ENCODE data around the gene GRIA4. TPM values are rescaled to one million over a fixed set of nuclear protein-coding genes. Genes with fewer than 3 reads are reported as not detected.

Gene GRIA4
- total RNA-seq, 1 donor from 2014 or later = 13.6 TPM

GRCh38 chr11:105912666-105913065 lies 302.8 kb downstream of the GRIA4 start:
- Mint-ChIP-seq H3K27ac (ENCODE audit: unreplicated experiment) (no peak overlapping the region), H3K36me3 (ENCODE audit: unreplicated experiment) (no peaks in the 10 kb centered on the region), H3K27me3 (ENCODE audit: unreplicated experiment) (no peaks in the 10 kb centered on the region), H3K4me1 (ENCODE audit: low read depth, unreplicated experiment) (no peaks in the 10 kb centered on the region), H3K9me3 (ENCODE audit: unreplicated experiment) (no peaks in the 10 kb centered on the region), H3K4me3 (ENCODE audit: unreplicated experiment) (no peak overlapping the region)
- TF ChIP-seq CTCF (IDR thresholded peaks at IDR 0.05; ENCODE audit: partially characterized antibody, unreplicated experiment) = no peak
- DNase-seq = no peak

DNA sequence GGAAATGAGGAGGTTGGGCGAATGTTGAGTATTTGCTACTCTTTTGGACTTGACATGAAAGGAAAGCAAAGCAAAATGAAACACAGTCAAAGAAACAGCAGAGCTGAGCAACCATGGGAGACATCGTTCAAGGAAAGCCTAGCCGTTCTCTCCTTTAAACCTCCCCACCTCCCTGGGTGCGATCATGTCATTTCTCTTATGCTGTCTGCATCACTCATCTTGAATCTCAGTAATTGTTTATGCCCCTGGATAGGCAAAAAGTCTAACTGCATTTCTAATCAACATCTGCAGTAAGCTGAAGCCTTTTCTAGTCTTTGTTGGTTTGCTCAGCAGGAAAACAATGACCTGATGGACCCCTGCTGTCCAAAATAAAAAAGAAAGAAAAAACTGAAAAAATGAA lies 305.1 kb downstream of the GRIA4 start:
- no peak for DNase-seq
- Mint-ChIP-seq H3K27me3 (ENCODE audit: unreplicated experiment) (no peaks in the 10 kb centered on the region), H3K27ac (ENCODE audit: unreplicated experiment) (no peak overlapping the region), H3K36me3 (ENCODE audit: unreplicated experiment) (no peaks in the 10 kb centered on the region), H3K4me3 (ENCODE audit: unreplicated experiment) (no peak overlapping the region), H3K9me3 (ENCODE audit: unreplicated experiment) (no peaks in the 10 kb centered on the region), H3K4me1 (ENCODE audit: low read depth, unreplicated experiment) (no peaks in the 10 kb centered on the region)
- no peak for TF ChIP-seq CTCF (IDR thresholded peaks at IDR 0.05; ENCODE audit: partially characterized antibody, unreplicated experiment)

GRCh38 chr11:105918039-105918438 lies 308.2 kb downstream of the GRIA4 start:
- Mint-ChIP-seq H3K36me3 (ENCODE audit: unreplicated experiment) (no peaks in the 10 kb centered on the region), H3K27me3 (ENCODE audit: unreplicated experiment) (no peaks in the 10 kb centered on the region), H3K9me3 (ENCODE audit: unreplicated experiment) (no peaks in the 10 kb centered on the region), H3K4me3 (ENCODE audit: unreplicated experiment) (no peak overlapping the region), H3K27ac (ENCODE audit: unreplicated experiment) (no peak overlapping the region), H3K4me1 (ENCODE audit: low read depth, unreplicated experiment) (no peaks in the 10 kb centered on the region)
- DNase-seq = no peak
- no peak for TF ChIP-seq CTCF (IDR thresholded peaks at IDR 0.05; ENCODE audit: partially characterized antibody, unreplicated experiment)

GRCh38 chr11:105918600-105918999 lies 308.7 kb downstream of the GRIA4 start:
- H3K27ac Mint-ChIP-seq (ENCODE audit: unreplicated experiment) = no peak overlapping the region
- DNase-seq = no peak
- H3K4me3 Mint-ChIP-seq (ENCODE audit: unreplicated experiment) = no peak overlapping the region
- H3K9me3 Mint-ChIP-seq (ENCODE audit: unreplicated experiment) = no peaks in the 10 kb centered on the region
- no peaks in the 10 kb centered on the region for H3K4me1 Mint-ChIP-seq (ENCODE audit: low read depth, unreplicated experiment)
- no peaks in the 10 kb centered on the region for H3K36me3 Mint-ChIP-seq (ENCODE audit: unreplicated experiment)
- no peaks in the 10 kb centered on the region for H3K27me3 Mint-ChIP-seq (ENCODE audit: unreplicated experiment)
- no peak for TF ChIP-seq CTCF (IDR thresholded peaks at IDR 0.05; ENCODE audit: partially characterized antibody, unreplicated experiment)

DNA sequence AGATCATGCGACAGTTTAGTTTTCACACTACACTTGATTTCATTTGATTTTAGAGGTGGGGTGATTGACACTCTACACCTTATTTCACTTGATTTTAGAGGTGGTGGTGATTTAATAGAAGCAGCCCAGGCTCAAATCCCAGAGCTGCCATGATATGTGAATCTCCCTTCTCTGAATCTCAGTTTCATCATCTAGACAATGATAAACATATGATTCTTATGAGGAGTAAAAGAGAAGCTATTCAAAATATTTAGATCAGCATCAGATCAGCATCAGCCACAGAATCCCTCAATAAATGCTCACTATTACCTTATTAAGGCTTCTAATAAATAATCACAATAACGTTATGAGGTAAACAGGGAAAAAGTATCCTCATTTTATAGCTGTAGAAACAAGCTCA lies 313.4 kb downstream of the GRIA4 start:
- no peak for DNase-seq

More for the DNA sequence above, 313.4 kb downstream of the GRIA4 start:
- Mint-ChIP-seq H3K4me1 (ENCODE audit: low read depth, unreplicated experiment) (no peaks in the 10 kb centered on the region), H3K27ac (ENCODE audit: unreplicated experiment) (no peak overlapping the region), H3K9me3 (ENCODE audit: unreplicated experiment) (no peaks in the 10 kb centered on the region), H3K4me3 (ENCODE audit: unreplicated experiment) (no peak overlapping the region), H3K36me3 (ENCODE audit: unreplicated experiment) (no peaks in the 10 kb centered on the region), H3K27me3 (ENCODE audit: unreplicated experiment) (no peaks in the 10 kb centered on the region)
- TF ChIP-seq CTCF (IDR thresholded peaks at IDR 0.05; ENCODE audit: partially characterized antibody, unreplicated experiment) = no peak
